IMR-90 (cell line): ENCODE measurements around the gene PCNX2. TPM values are rescaled to one million over a fixed set of nuclear protein-coding genes. Genes with fewer than 3 reads are reported as not detected.

ENCODE experiments used
- ATAC-seq: fragments of 200-7000 bp; cut with Tn5 transposase; 2 replicates; pipeline ENCODE4 v1.9.1; 2020; ENCODE audit warnings: low read depth, mild to moderate bottlenecking, moderate library complexity
- BruUV-seq: library from RNA; stranded (reverse); fragments of 400-500 nt; replicated peaks from 2 replicates; lab custom pipeline; 2021; lab: Mats Ljungman, UMichigan
- CTCF ChIA-PET: fragments of 300-600 bp; formaldehyde crosslinking; extraction: SDS; loops from one replicate; lab custom pipeline; 2021; ENCODE audit warnings: antibody characterized with exemption; lab: Yijun Ruan, JAX
- POLR2A ChIA-PET: fragments of 300-600 bp; sonication (Branson Sonifier 250); formaldehyde crosslinking; loops from one replicate; lab custom pipeline; 2022; ENCODE audit warnings: antibody characterized with exemption; ENCODE audit not compliant: unreplicated experiment; lab: Charles Lee
- DNase-seq: peaks from one replicate; pipeline ENCODE4 v3.0.0; 2013
- H2AFZ ChIP-seq: replicated peaks from 2 replicates; pipeline ENCODE3; 2013; ENCODE audit warnings: low read length, mild to moderate bottlenecking; ENCODE audit not compliant: poor library complexity
- H2AK5ac ChIP-seq: 2 replicates; pipeline ENCODE4 v1.6.1; 2013; ENCODE audit warnings: low read depth, low read length, inconsistent platforms
- H2AK9ac ChIP-seq: replicated peaks from 2 replicates; pipeline ENCODE3; 2013; ENCODE audit warnings: mild to moderate bottlenecking, low read depth, low read length, moderate library complexity; ENCODE audit not compliant: poor library complexity
- H2BK120ac ChIP-seq: 2 replicates; pipeline ENCODE4 v1.6.1; 2013; ENCODE audit warnings: low read depth, low read length, inconsistent platforms
- H2BK15ac ChIP-seq: 3 replicates; pipeline ENCODE4 v1.6.1; 2013; ENCODE audit warnings: low read depth, low read length, inconsistent platforms
- H2BK20ac ChIP-seq: 2 replicates; pipeline ENCODE4 v1.6.1; 2013; ENCODE audit warnings: low read depth, mild to moderate bottlenecking, inconsistent platforms, low read length, moderate library complexity
- H2BK5ac ChIP-seq: 2 replicates; pipeline ENCODE4 v1.6.1; 2013; ENCODE audit warnings: mild to moderate bottlenecking, low read depth, low read length, inconsistent platforms; ENCODE audit not compliant: poor library complexity, severe bottlenecking
- H3K14ac ChIP-seq: replicated peaks from 2 replicates; pipeline ENCODE4 v1.6.1; 2013; ENCODE audit warnings: low read depth, low read length, inconsistent platforms
- H3K18ac ChIP-seq: 2 replicates; pipeline ENCODE4 v1.6.1; 2013; ENCODE audit warnings: low read depth, low read length, control low read depth
- H3K23ac ChIP-seq: 2 replicates; pipeline ENCODE4 v1.6.1; 2013; ENCODE audit warnings: low read depth, low read length, inconsistent platforms
- H3K27ac ChIP-seq: 2 replicates; pipeline ENCODE4 v1.5.1; 2013; ENCODE audit warnings: mild to moderate bottlenecking, control low read depth, low read length; ENCODE audit not compliant: insufficient read depth
- H3K27me3 ChIP-seq: 2 replicates; pipeline ENCODE4 v1.6.1; 2013; ENCODE audit warnings: low read length; ENCODE audit not compliant: control insufficient read depth, insufficient read depth
- H3K36me3 ChIP-seq: 2 replicates; pipeline ENCODE4 v1.6.1; 2013; ENCODE audit warnings: low read length, mixed read lengths; ENCODE audit not compliant: control insufficient read depth, insufficient read depth
- H3K4ac ChIP-seq: 2 replicates; pipeline ENCODE4 v1.6.1; 2013; ENCODE audit warnings: low read depth, low read length, inconsistent platforms
- H3K4me1 ChIP-seq: 2 replicates; pipeline ENCODE4 v1.6.1; 2013; ENCODE audit warnings: low read length, mixed read lengths; ENCODE audit not compliant: control insufficient read depth, insufficient read depth
- H3K4me2 ChIP-seq: 2 replicates; pipeline ENCODE4 v1.6.1; 2013; ENCODE audit warnings: low read depth, mild to moderate bottlenecking, control low read depth, low read length, moderate library complexity
- H3K4me3 ChIP-seq: 2 replicates; pipeline ENCODE4 v1.5.1; 2013; ENCODE audit warnings: low read depth, mild to moderate bottlenecking, control low read depth, low read length, moderate library complexity; ENCODE audit not compliant: insufficient read depth
- H3K56ac ChIP-seq: 2 replicates; pipeline ENCODE4 v1.6.1; 2013; ENCODE audit warnings: low read length, inconsistent platforms; ENCODE audit not compliant: insufficient read depth; ENCODE audit errors: extremely low read depth
- H3K79me1 ChIP-seq, 2 experiments: 2 replicates each; pipeline ENCODE4 v1.6.1; 2013; ENCODE audit warnings: low read length in 2 of 2, inconsistent platforms in 1 of 2, low read depth in 1 of 2
- H3K9ac ChIP-seq: 2 replicates; pipeline ENCODE4 v1.6.1; 2013; ENCODE audit warnings: low read depth, low read length, control low read depth
- H3K9me1 ChIP-seq: 2 replicates; pipeline ENCODE4 v1.6.1; 2013; ENCODE audit warnings: low read length, inconsistent platforms; ENCODE audit not compliant: insufficient read depth
- H3K9me3 ChIP-seq: 2 replicates; pipeline ENCODE4 v1.6.1; 2013; ENCODE audit warnings: low read length; ENCODE audit not compliant: control insufficient read depth, insufficient read depth
- H4K20me1 ChIP-seq: 2 replicates; pipeline ENCODE4 v1.6.1; 2013; ENCODE audit warnings: low read length, inconsistent platforms; ENCODE audit not compliant: insufficient read depth
- H4K5ac ChIP-seq: 2 replicates; pipeline ENCODE4 v1.6.1; 2013; ENCODE audit warnings: mild to moderate bottlenecking, low read depth, low read length, control low read depth
- H4K8ac ChIP-seq, 2 experiments: 2 replicates each; pipeline ENCODE4 v1.6.1; 2013; ENCODE audit warnings: low read depth in 2 of 2, low read length in 2 of 2, control low read depth in 1 of 2, inconsistent platforms in 1 of 2
- H4K91ac ChIP-seq: 2 replicates; pipeline ENCODE4 v1.6.1; 2013; ENCODE audit warnings: low read depth, low read length, inconsistent platforms; ENCODE audit not compliant: insufficient read depth
- BHLHE40 ChIP-seq: fragments of 150-350 bp; IDR thresholded peaks from 2 replicates; pipeline ENCODE4 v1.6.1; 2016; ENCODE audit warnings: mild to moderate bottlenecking, low read depth, low read length
- FOS ChIP-seq: fragments of 150-350 bp; IDR thresholded peaks from 2 replicates; pipeline ENCODE4 v1.6.1; 2016; ENCODE audit warnings: low read depth, low read length
- MAFK ChIP-seq: IDR thresholded peaks from 2 replicates; pipeline ENCODE4 v1.6.1; 2012; ENCODE audit warnings: low read depth, low read length, improper control_type of control experiment
- MXI1 ChIP-seq: IDR thresholded peaks from 2 replicates; pipeline ENCODE4 v1.6.1; 2012; ENCODE audit warnings: low read depth, mild to moderate bottlenecking, low read length, moderate library complexity, borderline replicate concordance
- NFE2L2 ChIP-seq: fragments of 150-350 bp; IDR thresholded peaks from 2 replicates; pipeline ENCODE4 v1.6.1; 2016; ENCODE audit warnings: low read depth, mild to moderate bottlenecking, low read length
- POLR2A ChIP-seq: IDR thresholded peaks from 2 replicates; pipeline ENCODE4 v1.6.1; 2012; ENCODE audit warnings: mild to moderate bottlenecking, low read depth, low read length
- RAD21 ChIP-seq: IDR thresholded peaks from 2 replicates; pipeline ENCODE4 v1.6.1; 2012; ENCODE audit warnings: low read length, improper control_type of control experiment
- RCOR1 ChIP-seq: IDR thresholded peaks from 2 replicates; pipeline ENCODE4 v1.6.1; 2012; ENCODE audit warnings: mild to moderate bottlenecking, low read length, improper control_type of control experiment; ENCODE audit not compliant: insufficient replicate concordance
- RFX5 ChIP-seq: IDR thresholded peaks from 2 replicates; pipeline ENCODE4 v1.8.0; 2012; ENCODE audit warnings: low read depth, mild to moderate bottlenecking, low read length, moderate library complexity
- SMC3 ChIP-seq: fragments of 150-350 bp; IDR thresholded peaks from 2 replicates; pipeline ENCODE4 v1.6.1; 2016; ENCODE audit warnings: low read depth, mild to moderate bottlenecking, antibody characterized with exemption, low read length, moderate library complexity
- WGBS, 2 experiments: methylation state at CpG; one replicate each; pipeline versions ENCODE4 v1.1.5 to v1.1.7; 2013; ENCODE audit warnings: missing lambda C conversion rate in 2 of 2; ENCODE audit not compliant: insufficient read length in 1 of 2; ENCODE audit errors: extremely low coverage in 2 of 2; 5-methylcytosine and 5-hydroxymethylcytosine counted together
- dilution Hi-C: fragments of 300-500 bp; cut with HindIII; formaldehyde crosslinking; loops from one replicate; pipeline ENCODE4 v1.14.3; 2018; ENCODE audit warnings: low sequenced_read_pairs; ENCODE audit not compliant: unreplicated experiment
- in situ Hi-C: fragments of 300-500 bp; cut with MboI; formaldehyde crosslinking; loops from 3 replicates; pipeline ENCODE4 v1.14.3; 2019; ENCODE audit warnings: low sequenced_read_pairs, inconsistent platforms, mixed read lengths
- intact Hi-C: fragments of 100-400 bp; cut with micrococcal nuclease; formaldehyde crosslinking; loops from 2 replicates; pipeline ENCODE4 v1.10.0; 2022
- polyA plus RNA-seq, 3 experiments: library from polyadenylated mRNA; depleted of rRNA; stranded (reverse); fragments of >200 nt; gene quantifications; 2 replicates each; pipeline ENCODE4 v1.2.3, GENCODE V29; 2012; ENCODE audit warnings: low replicate concordance in 1 of 3
- total RNA-seq: library from RNA; depleted of rRNA; stranded (reverse); fragments of >200 nt; gene quantifications from 2 replicates; pipeline ENCODE4 v1.2.3, GENCODE V29; 2012
- TF ChIP-seq, protein P1 (sequence below): fragments of 150-350 bp; IDR thresholded peaks from 2 replicates; pipeline ENCODE4 v1.6.1; 2017; ENCODE audit warnings: mild to moderate bottlenecking, antibody characterized with exemption, low read length, low read depth
- TF ChIP-seq, protein P2 (sequence below): fragments of 150-350 bp; IDR thresholded peaks from 2 replicates; pipeline ENCODE4 v1.6.1; 2016; ENCODE audit warnings: low read depth, mild to moderate bottlenecking, low read length, moderate library complexity, borderline replicate concordance
- TF ChIP-seq, protein P3 (sequence below): conservative IDR thresholded peaks from 2 replicates; pipeline ENCODE4 v1.5.1; 2012; ENCODE audit warnings: mild to moderate bottlenecking, low read depth, low read length, improper control_type of control experiment

Gene PCNX2
- total and polyA plus RNA-seq, 2 of the 4 experiments (the other 2 are of a cell fraction), result 15.9 to 22.6 TPM

DNA sequence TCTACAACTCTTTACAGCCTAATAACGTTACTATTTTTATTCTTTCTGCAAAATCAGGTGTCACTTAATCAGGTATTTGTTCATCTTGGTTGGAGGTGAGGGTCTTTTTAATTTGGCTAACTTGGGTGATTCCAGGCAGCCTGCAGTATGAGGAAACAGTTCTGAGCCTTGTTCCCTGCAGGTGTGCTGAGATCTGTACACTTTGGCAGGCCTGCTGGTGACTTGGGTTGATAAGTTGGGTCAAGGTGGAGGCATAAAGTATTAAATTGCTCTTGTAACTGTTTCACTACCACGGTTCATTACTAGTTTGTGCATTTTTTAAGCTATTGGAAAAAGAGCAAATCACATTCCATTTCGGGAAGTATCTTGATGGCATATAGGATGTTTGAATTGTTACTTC is 42.0 kb upstream of the PCNX2 start:
- ChIA-PET POLR2A (no interaction called here), CTCF (interaction anchor here (0.7 to 1.3 kb wide), 2 partner anchors 14 to 27 kb away, joined by 3 to 4 read pairs; no protein-coding TSS in a partner anchor)
- H3K23ac ChIP-seq, result no peak overlapping the region
- H3K36me3 ChIP-seq, result no peaks in the 10 kb centered on the region
- H3K18ac ChIP-seq, result no peak overlapping the region
- H2BK5ac ChIP-seq, result no peak overlapping the region
- no peak overlapping the region for H4K91ac ChIP-seq
- H3K4ac ChIP-seq, result no peak overlapping the region
- no peak overlapping the region for H2AK5ac ChIP-seq
- H3K14ac ChIP-seq, result no peak overlapping the region
- H2AK9ac ChIP-seq, result no peak overlapping the region
- in situ Hi-C loops (no loop called here), intact Hi-C loops (no loop called here), dilution Hi-C loops (no loop called here)
- H4K8ac ChIP-seq, result no peak overlapping the region
- no peak overlapping the region for H2BK120ac ChIP-seq
- no peak for ATAC-seq
- no peak overlapping the region for H4K5ac ChIP-seq
- no peak overlapping the region for H3K56ac ChIP-seq
- H2AFZ ChIP-seq, result no peak overlapping the region
- H3K4me1 ChIP-seq, result no peaks in the 10 kb centered on the region
- H4K20me1 ChIP-seq, result no peaks in the 10 kb centered on the region
- no peak overlapping the region for H3K27ac ChIP-seq
- H2BK15ac ChIP-seq, result no peak overlapping the region
- no peaks in the 10 kb centered on the region for H3K9me1 ChIP-seq
- no peaks in the 10 kb centered on the region for H3K79me1 ChIP-seq
- WGBS, 2 experiments, result no CpG with 5 or more reads among the region's 3 CpGs
- no peak overlapping the region for H3K9ac ChIP-seq
- no peak for TF ChIP-seq POLR2A
- no peak for TF ChIP-seq SMC3
- TF ChIP-seq MXI1, result no peak
- TF ChIP-seq, protein P1, sequence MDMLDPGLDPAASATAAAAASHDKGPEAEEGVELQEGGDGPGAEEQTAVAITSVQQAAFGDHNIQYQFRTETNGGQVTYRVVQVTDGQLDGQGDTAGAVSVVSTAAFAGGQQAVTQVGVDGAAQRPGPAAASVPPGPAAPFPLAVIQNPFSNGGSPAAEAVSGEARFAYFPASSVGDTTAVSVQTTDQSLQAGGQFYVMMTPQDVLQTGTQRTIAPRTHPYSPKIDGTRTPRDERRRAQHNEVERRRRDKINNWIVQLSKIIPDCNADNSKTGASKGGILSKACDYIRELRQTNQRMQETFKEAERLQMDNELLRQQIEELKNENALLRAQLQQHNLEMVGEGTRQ, result no peak
- TF ChIP-seq NFE2L2, result no peak
- TF ChIP-seq, protein P2, sequence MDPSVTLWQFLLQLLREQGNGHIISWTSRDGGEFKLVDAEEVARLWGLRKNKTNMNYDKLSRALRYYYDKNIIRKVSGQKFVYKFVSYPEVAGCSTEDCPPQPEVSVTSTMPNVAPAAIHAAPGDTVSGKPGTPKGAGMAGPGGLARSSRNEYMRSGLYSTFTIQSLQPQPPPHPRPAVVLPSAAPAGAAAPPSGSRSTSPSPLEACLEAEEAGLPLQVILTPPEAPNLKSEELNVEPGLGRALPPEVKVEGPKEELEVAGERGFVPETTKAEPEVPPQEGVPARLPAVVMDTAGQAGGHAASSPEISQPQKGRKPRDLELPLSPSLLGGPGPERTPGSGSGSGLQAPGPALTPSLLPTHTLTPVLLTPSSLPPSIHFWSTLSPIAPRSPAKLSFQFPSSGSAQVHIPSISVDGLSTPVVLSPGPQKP, result no peak
- TF ChIP-seq BHLHE40, result no peak
- TF ChIP-seq, protein P3, sequence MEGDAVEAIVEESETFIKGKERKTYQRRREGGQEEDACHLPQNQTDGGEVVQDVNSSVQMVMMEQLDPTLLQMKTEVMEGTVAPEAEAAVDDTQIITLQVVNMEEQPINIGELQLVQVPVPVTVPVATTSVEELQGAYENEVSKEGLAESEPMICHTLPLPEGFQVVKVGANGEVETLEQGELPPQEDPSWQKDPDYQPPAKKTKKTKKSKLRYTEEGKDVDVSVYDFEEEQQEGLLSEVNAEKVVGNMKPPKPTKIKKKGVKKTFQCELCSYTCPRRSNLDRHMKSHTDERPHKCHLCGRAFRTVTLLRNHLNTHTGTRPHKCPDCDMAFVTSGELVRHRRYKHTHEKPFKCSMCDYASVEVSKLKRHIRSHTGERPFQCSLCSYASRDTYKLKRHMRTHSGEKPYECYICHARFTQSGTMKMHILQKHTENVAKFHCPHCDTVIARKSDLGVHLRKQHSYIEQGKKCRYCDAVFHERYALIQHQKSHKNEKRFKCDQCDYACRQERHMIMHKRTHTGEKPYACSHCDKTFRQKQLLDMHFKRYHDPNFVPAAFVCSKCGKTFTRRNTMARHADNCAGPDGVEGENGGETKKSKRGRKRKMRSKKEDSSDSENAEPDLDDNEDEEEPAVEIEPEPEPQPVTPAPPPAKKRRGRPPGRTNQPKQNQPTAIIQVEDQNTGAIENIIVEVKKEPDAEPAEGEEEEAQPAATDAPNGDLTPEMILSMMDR, result no peak
- TF ChIP-seq RFX5, result no peak
- TF ChIP-seq RAD21, result no peak
- TF ChIP-seq FOS, result no peak
- no peak for TF ChIP-seq MAFK
- TF ChIP-seq RCOR1, result no peak
- no peak for DNase-seq
- H3K4me3 ChIP-seq, result no peak overlapping the region
- no peaks in the 10 kb centered on the region for H3K9me3 ChIP-seq
- H3K4me2 ChIP-seq, result no peak overlapping the region
- no peak overlapping the region for H2BK20ac ChIP-seq
- no TSS peak for BruUV-seq
- H3K27me3 ChIP-seq, result peaks cover 5% of the 10 kb centered on the region
